ENCODE measurements around the gene DAPP1. TPM values are rescaled to one million over a fixed set of nuclear protein-coding genes. Genes with fewer than 3 reads are reported as not detected.

The DAPP1 gene
- total and polyA plus RNA-seq, 10 of the 15 experiments (the other 5 are each of a cell fraction or from before 2014, with no cell fraction given): 46.5 to 147 (median 74.2) TPM

- intact Hi-C loops (cut with micrococcal nuclease; ENCODE audit: unreplicated experiment) (loop anchor here (10.0 kb wide), 2 partner anchors 830 to 900 kb away; partner anchors contain the start of genes EIF4E and METAP1), in situ Hi-C loops (cut with MboI) (loop anchor here (25.0 kb wide), 1 partner anchor 1187 kb away; no protein-coding TSS in a partner anchor)
- H4K20me1 ChIP-seq (ENCODE audit: control insufficient read depth, insufficient read depth): peaks cover 3% of the 10 kb centered on the region
- WGBS (ENCODE audit: insufficient coverage, insufficient replicate concordance, low lambda C conversion rate, missing lambda C conversion rate): 82% methylated on average over 3 of the region's 3 CpGs
- DNase-seq (ENCODE audit: low read depth, low spot score) (no peak), FAIRE-seq (no peak), ATAC-seq (no peak)
- H3K9me3 ChIP-seq (replicated peaks; ENCODE audit: control insufficient read depth, insufficient read depth, low read length): no peaks in the 10 kb centered on the region
- H3K4me3 ChIP-seq: peak overlapping the region; percentile 4; the same call in 1 of the 2 replicates
- peaks cover 81% of the 10 kb centered on the region for H3K79me2 ChIP-seq (ENCODE audit: control insufficient read depth, insufficient read depth, low read length)
- H3K27me3 ChIP-seq (replicated peaks in 1 of 2; ENCODE audit: control insufficient read depth in 2 of 2, insufficient read depth in 2 of 2, low read length in 1 of 2): no peaks in the 10 kb centered on the region
- RAD21 ChIA-PET (ENCODE audit: unreplicated experiment): interaction anchor here (2.6 to 3.9 kb wide), 2 partner anchors 14 to 20 kb away, joined by 13 to 17 read pairs; no protein-coding TSS in a partner anchor
- H3K4me1 ChIP-seq (ENCODE audit: control insufficient read depth, insufficient read depth, low read length): peaks cover 17% of the 10 kb centered on the region; the same call in 1 of the 2 replicates
- SMC1A ChIA-PET (ENCODE audit: uncharacterized antibody, unreplicated experiment): interaction anchor here (1.0 to 3.3 kb wide), 7 partner anchors 9 to 125 kb away, joined by 3 to 16 read pairs (median 9); partner anchors contain the start of gene DAPP1
- no peak overlapping the region for H2AFZ ChIP-seq (ENCODE audit: control insufficient read depth, low read depth, low read length)
- no TSS peak for BruUV-seq (replicated peaks)
- TF ChIP-seq TBL1XR1 (IDR thresholded peaks at IDR 0.05; ENCODE audit: low read depth, low read length): no peak
- no peak for TF ChIP-seq RBBP5 (conservative IDR thresholded peaks at IDR 0.05)
- no peak for TF ChIP-seq ZNF592 (IDR thresholded peaks at IDR 0.05)
- no peak for TF ChIP-seq NR2C2 (IDR thresholded peaks at IDR 0.05; ENCODE audit: borderline replicate concordance, control insufficient read depth, insufficient read length, low read depth)
- CTCF ChIA-PET: interaction anchor here (0.8 to 3.5 kb wide), 7 partner anchors 8 to 158 kb away, joined by 3 to 15 read pairs (median 3); no protein-coding TSS in a partner anchor
- peak overlapping the region; percentile 41; the same call in 1 of the 2 replicates for H3K4me2 ChIP-seq (ENCODE audit: control insufficient read depth, insufficient read depth)
- peaks cover 0 to 1% of the 10 kb centered on the region in 2 experiments; a peak in 2 of 4 replicates for H3K36me3 ChIP-seq (ENCODE audit: control insufficient read depth in 2 of 2, insufficient read depth in 2 of 2, low read length in 1 of 2)
- POLR2A ChIA-PET: no interaction called here
- no peak overlapping the region for H3K9ac ChIP-seq (ENCODE audit: control insufficient read depth, insufficient read depth, low read length)
- no peak overlapping the region for H3K27ac ChIP-seq (ENCODE audit: control insufficient read depth, insufficient read depth)
Measured at GRCh38 chr4:99825272-99825671, 8.6 kb downstream of the DAPP1 start.
